Breast epithelium (tissue), 4 donors: ENCODE measurements around the gene MRPL16. TPM values are rescaled to one million over a fixed set of nuclear protein-coding genes. Genes with fewer than 3 reads are reported as not detected.
"Not testable (repeated sequence)": the region's sequence is repeated elsewhere in the genome, so short reads cannot be mapped to it uniquely, and the experiment has no call there.

Experiments
- DNase-seq, 2 donors: peaks; one replicate each; pipeline ENCODE4 v3.0.0-alpha.2; 2019; ENCODE audit warnings: low spot score in 2 of 2
- H3K27ac ChIP-seq, 2 donors: fragments of 200-600 bp; sonication (generic) in 1 of 2; one replicate each; pipeline ENCODE4 v1.5.1; 2016 to 2019; ENCODE audit warnings: mild to moderate bottlenecking in 1 of 2
- H3K27me3 ChIP-seq, 2 donors: fragments of 200-600 bp; sonication (generic) in 1 of 2; one replicate each; pipeline versions ENCODE4 v1.5.1 to v1.6.0; 2017 to 2019; ENCODE audit warnings: control low read depth in 1 of 2, mild to moderate bottlenecking in 1 of 2
- H3K36me3 ChIP-seq: fragments of 200-600 bp; one replicate; pipeline ENCODE4 v1.5.1; 2019
- H3K4me1 ChIP-seq, 2 donors: fragments of 200-600 bp; sonication (generic); one replicate each; pipeline ENCODE4 v1.5.1; 2016 to 2019; ENCODE audit warnings: control low read depth in 1 of 2
- H3K4me3 ChIP-seq, 3 donors: fragments of 200-600 bp; sonication (generic); 1 replicate in 2 of 3; 2 replicates in 1 of 3; pipeline ENCODE4 v1.5.1; 2016 to 2019; ENCODE audit warnings: mild to moderate bottlenecking in 3 of 3, moderate library complexity in 2 of 3
- H3K9me3 ChIP-seq, 2 donors: fragments of 200-600 bp; sonication (generic) in 1 of 2; one replicate each; pipeline ENCODE4 v1.5.1; 2016 to 2019; ENCODE audit warnings: control low read depth in 1 of 2
- CTCF ChIP-seq, 3 donors: fragments of 450-650 bp; IDR thresholded peaks; one replicate each; pipeline ENCODE4 v1.5.1; 2016 to 2017; ENCODE audit warnings: antibody characterized with exemption in 3 of 3, mild to moderate bottlenecking in 3 of 3, moderate library complexity in 3 of 3
- POLR2A ChIP-seq: fragments of 450-650 bp; IDR thresholded peaks from one replicate; pipeline ENCODE4 v1.6.1; 2016; ENCODE audit warnings: antibody characterized with exemption, mild to moderate bottlenecking, moderate library complexity
- POLR2AphosphoS5 ChIP-seq, 3 donors: sonication (generic); formaldehyde crosslinking; IDR thresholded peaks; one replicate each; pipeline ENCODE4 v1.6.1; 2017; ENCODE audit warnings: antibody characterized with exemption in 3 of 3
- intact Hi-C: fragments of 100-400 bp; cut with DNase I; formaldehyde crosslinking; loops from one replicate; pipeline ENCODE4 v1.15.1; 2023; ENCODE audit warnings: low total_unique reads
- total RNA-seq, 3 donors: library from RNA; depleted of rRNA; stranded (reverse); fragments of >200 nt; gene quantifications; one replicate each; pipeline ENCODE4 v1.1.0, GENCODE V29; 2016

Gene MRPL16
- total RNA-seq = 10 to 100 TPM; 36.3 to 41.4 (median 37.4) TPM

DNA sequence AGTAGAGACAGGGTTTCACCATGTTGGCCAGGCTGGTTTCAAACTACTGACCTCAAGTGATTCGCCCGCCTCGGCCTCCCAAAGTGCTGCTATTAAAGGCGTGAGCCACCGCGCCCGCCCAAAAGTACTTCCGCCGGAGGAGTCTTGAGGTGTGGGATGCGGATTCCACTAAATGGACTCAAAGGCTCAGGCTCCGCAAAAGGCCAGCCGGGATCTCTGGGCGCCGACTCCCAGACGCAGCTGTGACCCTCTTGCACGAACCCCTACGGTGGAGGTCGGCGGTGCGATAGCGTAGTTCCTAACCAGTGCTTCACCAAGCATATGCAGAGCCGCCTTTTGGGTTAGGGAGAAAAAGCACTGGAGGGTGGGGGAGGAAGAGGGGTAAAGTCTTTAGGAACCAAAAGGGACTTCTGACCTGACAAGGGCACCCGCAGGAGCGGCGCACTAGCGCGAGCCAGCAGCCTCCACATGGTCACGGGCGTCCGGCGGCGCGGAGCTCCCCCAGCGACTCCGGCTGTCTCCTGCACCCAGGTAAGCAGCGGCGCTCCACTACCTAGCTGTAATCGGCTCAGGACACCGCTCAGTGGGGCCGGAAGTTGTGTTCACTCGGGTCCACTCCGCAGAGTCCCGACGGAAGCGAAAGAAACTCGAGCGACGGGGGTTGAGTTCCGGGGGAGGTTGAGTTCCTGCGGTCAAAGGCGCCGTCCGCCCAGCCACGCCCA, at the start of gene MRPL16:
TSS of gene MRPL16 (minus strand) at position 590 of the 722 bp plus-strand sequence. CDS start at position 470, 120 bp downstream.
- Histone ChIP-seq H3K4me1 (no peaks in the 10 kb centered on the region), H3K36me3 (no peaks in the 10 kb centered on the region), H3K4me3 (peak within 1 kb of the TSS; percentile 68 to 95 (median 92)), H3K9me3 (no peaks in the 10 kb centered on the region), H3K27ac (peak within 1 kb of the TSS; percentile 80 to 89), H3K27me3 (no peaks in the 10 kb centered on the region)
- DNase-seq = peak; percentile 85 to 91
- intact Hi-C loops = no loop called here
- peak; percentile 11 to 66 (median 64) for TF ChIP-seq POLR2AphosphoS5 (IDR thresholded peaks at IDR 0.05)
- no peak for TF ChIP-seq POLR2A
- TF ChIP-seq CTCF (IDR thresholded peaks at IDR 0.05) = peak in 2 of 3 donors; percentile 10 to 47

DNA sequence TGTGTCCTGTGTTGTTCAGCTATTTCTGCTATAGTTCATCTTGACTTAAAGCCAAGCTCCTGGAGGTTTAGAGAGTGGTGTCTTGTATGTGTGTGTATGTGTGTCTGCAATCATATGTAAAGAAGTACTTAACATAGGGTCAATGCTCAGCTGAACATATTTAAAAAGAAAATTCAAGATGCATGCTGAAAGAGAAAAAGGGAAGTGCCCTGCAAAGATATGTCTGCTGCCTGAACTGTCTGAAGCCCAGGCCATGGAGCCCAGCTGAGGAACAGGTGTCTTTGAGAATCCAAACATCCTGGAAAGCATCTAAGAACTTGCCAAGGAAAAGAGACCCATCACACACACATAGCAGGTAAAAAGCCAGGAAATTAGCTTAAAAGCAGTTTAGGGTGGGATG, 49.1 kb upstream of the MRPL16 start:
- H3K36me3 ChIP-seq = no peaks in the 10 kb centered on the region
- intact Hi-C loops = loop anchor here (10.0 kb wide), 1 partner anchor 465 kb away; the partner anchor contains the start of gene MS4A6E
- no peaks in the 10 kb centered on the region for H3K27me3 ChIP-seq
- H3K4me3 ChIP-seq = no peak overlapping the region
- no peak for DNase-seq
- H3K4me1 ChIP-seq = no peaks in the 10 kb centered on the region
- no peak overlapping the region for H3K27ac ChIP-seq
- no peaks in the 10 kb centered on the region for H3K9me3 ChIP-seq
- TF ChIP-seq POLR2A = no peak
- TF ChIP-seq POLR2AphosphoS5 (IDR thresholded peaks at IDR 0.05) = no peak
- no peak for TF ChIP-seq CTCF (IDR thresholded peaks at IDR 0.05)

DNA sequence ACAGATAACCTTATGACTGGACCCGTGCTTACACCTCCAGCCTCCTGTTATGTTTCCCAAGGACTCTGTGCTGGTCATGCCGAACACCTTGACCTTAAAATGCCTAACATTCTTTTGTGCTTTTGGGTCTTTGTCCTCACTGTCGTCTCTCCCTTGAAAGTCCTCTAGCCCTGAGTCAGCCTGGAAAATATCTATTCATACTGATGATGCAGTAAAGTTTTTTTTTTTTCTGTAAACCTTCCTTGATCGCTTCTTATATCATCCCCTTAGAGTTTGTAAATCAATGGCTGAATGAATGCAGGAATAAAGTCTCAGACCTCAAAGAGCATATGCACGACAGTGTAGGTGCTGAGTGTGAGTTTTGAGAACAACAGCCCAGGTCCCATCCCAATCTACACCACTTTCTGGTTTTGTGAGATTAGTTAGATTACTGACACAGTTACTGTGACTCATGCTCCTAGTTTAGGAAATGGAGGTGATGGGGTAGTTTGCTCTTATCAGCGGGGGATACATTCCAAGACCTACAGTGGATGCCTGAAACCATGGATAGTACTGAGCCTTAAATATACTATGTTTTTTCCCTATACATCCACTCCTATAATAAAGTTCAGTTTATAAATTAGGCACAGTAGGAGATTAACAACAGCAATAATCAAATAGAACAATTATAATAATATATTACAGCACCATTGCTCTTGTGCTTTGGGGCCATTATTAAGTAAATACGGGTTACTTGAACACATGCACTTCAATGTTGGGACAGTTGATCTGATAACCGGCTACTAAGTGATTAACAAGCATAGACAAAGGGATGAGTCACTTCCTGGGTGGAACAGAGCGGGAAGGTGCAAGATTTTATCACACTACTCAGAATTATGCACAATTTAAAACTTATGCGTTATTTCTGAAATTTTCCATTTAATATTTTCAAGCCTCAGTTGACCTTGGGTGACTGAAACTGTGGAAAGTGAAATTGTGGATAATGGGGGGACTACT, 47.2 kb upstream of the MRPL16 start:
- H3K9me3 ChIP-seq = no peaks in the 10 kb centered on the region
- TF ChIP-seq POLR2AphosphoS5 (IDR thresholded peaks at IDR 0.05) (no peak), POLR2A (no peak), CTCF (IDR thresholded peaks at IDR 0.05) (no peak)
- intact Hi-C loops = loop anchor here (10.0 kb wide), 1 partner anchor 467 kb away; the partner anchor contains the start of gene MS4A6E
- no peak overlapping the region for H3K27ac ChIP-seq
- H3K36me3 ChIP-seq = no peaks in the 10 kb centered on the region
- no peaks in the 10 kb centered on the region for H3K27me3 ChIP-seq
- no peaks in the 10 kb centered on the region for H3K4me1 ChIP-seq
- H3K4me3 ChIP-seq = no peak overlapping the region
- no peak for DNase-seq

- no peaks in the 10 kb centered on the region for H3K4me1 ChIP-seq
- H3K27ac ChIP-seq = no peak overlapping the region
- no peak overlapping the region for H3K4me3 ChIP-seq
- DNase-seq = no peak
- no peaks in the 10 kb centered on the region for H3K9me3 ChIP-seq
- intact Hi-C loops = loop anchor here (10.0 kb wide), 1 partner anchor 470 kb away; the partner anchor contains the start of gene MS4A6E
- H3K27me3 ChIP-seq = no peaks in the 10 kb centered on the region
- H3K36me3 ChIP-seq = no peaks in the 10 kb centered on the region
- TF ChIP-seq POLR2AphosphoS5 (IDR thresholded peaks at IDR 0.05) = no peak
- TF ChIP-seq POLR2A = no peak
- TF ChIP-seq CTCF (IDR thresholded peaks at IDR 0.05) = no peak
Observed at GRCh38 chr11:59854871-59855270, 44.3 kb upstream of the MRPL16 start.

GRCh38 chr11:59851416-59851815, 40.8 kb upstream of the MRPL16 start:
- not testable (repeated sequence) for H3K36me3 ChIP-seq, H3K4me3 ChIP-seq, H3K27me3 ChIP-seq, DNase-seq, H3K27ac ChIP-seq, H3K4me1 ChIP-seq, H3K9me3 ChIP-seq
- intact Hi-C loops = loop anchor here (10.0 kb wide), 1 partner anchor 473 kb away; the partner anchor contains the start of gene MS4A6E

DNA sequence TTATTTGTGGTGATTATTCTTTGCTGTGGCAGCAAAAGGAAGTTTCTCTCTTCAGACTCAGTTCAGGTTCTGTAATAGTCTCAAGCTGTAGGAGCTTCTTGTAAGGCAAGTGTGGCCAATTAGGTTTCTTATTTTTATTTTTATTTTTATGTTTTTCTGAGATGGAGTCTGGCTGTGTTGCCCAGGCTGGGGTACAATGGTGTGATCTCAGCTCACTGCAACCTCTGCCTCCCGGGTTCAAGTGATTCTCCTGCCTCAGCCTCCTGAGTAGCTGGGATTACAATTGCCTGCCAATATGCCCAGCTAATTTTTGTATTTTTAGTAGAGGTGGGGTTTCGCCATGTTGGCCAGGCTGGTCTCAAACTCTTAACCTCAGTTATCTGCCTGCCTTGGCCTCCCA, 39.0 kb upstream of the MRPL16 start:
- H3K9me3 ChIP-seq, intact Hi-C loops, H3K27me3 ChIP-seq, DNase-seq, H3K36me3 ChIP-seq, H3K4me3 ChIP-seq, H3K4me1 ChIP-seq: not testable (repeated sequence)
- H3K27ac ChIP-seq = peak overlapping the region in 1 of 2 donors; percentile 7
